ENCODE results near the gene CDC27.

Gene CDC27, protein sequence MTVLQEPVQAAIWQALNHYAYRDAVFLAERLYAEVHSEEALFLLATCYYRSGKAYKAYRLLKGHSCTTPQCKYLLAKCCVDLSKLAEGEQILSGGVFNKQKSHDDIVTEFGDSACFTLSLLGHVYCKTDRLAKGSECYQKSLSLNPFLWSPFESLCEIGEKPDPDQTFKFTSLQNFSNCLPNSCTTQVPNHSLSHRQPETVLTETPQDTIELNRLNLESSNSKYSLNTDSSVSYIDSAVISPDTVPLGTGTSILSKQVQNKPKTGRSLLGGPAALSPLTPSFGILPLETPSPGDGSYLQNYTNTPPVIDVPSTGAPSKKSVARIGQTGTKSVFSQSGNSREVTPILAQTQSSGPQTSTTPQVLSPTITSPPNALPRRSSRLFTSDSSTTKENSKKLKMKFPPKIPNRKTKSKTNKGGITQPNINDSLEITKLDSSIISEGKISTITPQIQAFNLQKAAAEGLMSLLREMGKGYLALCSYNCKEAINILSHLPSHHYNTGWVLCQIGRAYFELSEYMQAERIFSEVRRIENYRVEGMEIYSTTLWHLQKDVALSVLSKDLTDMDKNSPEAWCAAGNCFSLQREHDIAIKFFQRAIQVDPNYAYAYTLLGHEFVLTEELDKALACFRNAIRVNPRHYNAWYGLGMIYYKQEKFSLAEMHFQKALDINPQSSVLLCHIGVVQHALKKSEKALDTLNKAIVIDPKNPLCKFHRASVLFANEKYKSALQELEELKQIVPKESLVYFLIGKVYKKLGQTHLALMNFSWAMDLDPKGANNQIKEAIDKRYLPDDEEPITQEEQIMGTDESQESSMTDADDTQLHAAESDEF

DNA sequence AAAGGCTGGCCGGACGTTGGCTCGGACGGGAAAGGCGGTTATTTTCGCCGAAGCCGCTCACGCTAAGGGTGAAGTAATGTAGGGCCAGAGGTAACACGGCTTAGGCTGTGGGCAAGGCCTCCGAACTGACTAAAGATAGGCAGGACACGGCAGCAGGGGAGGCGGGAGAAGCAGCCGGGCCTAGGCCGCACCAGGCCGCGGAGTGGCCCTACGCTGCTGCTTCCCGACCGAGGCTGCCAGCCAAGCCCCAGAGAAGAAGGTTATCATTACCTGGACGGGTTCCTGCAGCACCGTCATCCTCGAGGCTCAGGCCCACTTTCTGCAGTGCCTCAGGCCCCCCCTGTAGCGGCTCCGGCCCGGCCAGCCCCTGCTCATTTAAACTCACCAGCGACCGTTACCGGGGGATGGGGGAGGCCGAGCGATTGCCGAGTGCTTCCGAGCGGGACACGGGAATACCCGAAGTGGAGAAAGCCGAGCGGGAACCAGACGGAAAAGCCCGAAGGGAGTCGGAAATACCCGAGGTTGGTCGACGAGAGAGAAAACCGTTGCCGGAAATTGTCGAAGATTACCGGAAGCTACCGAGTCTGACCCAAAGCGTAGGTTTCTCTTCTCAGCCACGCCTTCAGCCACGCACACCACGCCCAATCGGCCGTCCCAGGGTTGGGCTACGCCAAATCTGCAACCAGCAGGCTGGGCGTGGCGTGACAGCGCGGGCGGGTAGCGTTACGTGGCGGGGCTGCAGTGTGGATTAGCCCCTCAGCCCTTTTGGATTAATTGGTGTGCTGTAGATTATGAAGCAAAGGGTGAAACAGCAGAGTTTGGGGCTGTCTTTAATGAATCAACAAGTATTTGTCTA lies at the start of gene CDC27:
TSS of gene CDC27 (minus strand) at position 420 of the 856 bp plus-strand sequence. CDS start at position 297, 123 bp downstream.
- TF ChIP-seq, protein P1, sequence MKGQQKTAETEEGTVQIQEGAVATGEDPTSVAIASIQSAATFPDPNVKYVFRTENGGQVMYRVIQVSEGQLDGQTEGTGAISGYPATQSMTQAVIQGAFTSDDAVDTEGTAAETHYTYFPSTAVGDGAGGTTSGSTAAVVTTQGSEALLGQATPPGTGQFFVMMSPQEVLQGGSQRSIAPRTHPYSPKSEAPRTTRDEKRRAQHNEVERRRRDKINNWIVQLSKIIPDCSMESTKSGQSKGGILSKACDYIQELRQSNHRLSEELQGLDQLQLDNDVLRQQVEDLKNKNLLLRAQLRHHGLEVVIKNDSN (IDR thresholded peaks at IDR 0.05), result no peak
- TF ChIP-seq, protein P2, sequence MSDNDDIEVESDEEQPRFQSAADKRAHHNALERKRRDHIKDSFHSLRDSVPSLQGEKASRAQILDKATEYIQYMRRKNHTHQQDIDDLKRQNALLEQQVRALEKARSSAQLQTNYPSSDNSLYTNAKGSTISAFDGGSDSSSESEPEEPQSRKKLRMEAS (IDR thresholded peaks at IDR 0.05), result peak; percentile 68
- TF ChIP-seq NFIC (IDR thresholded peaks at IDR 0.05), result 0 out of 2 replicates have a peak, but pooled peaks have one; percentile 16
- peak; percentile 79 for TF ChIP-seq TAF1 (IDR thresholded peaks at IDR 0.05; ENCODE audit: low read depth)
- peak; percentile 54; the same call in 1 of the 2 replicates for TF ChIP-seq ZBTB7A (IDR thresholded peaks at IDR 0.05; ENCODE audit: low read depth)
- no peak for TF ChIP-seq CREB1 (IDR thresholded peaks at IDR 0.05; ENCODE audit: low read depth)
- TF ChIP-seq, protein P3, sequence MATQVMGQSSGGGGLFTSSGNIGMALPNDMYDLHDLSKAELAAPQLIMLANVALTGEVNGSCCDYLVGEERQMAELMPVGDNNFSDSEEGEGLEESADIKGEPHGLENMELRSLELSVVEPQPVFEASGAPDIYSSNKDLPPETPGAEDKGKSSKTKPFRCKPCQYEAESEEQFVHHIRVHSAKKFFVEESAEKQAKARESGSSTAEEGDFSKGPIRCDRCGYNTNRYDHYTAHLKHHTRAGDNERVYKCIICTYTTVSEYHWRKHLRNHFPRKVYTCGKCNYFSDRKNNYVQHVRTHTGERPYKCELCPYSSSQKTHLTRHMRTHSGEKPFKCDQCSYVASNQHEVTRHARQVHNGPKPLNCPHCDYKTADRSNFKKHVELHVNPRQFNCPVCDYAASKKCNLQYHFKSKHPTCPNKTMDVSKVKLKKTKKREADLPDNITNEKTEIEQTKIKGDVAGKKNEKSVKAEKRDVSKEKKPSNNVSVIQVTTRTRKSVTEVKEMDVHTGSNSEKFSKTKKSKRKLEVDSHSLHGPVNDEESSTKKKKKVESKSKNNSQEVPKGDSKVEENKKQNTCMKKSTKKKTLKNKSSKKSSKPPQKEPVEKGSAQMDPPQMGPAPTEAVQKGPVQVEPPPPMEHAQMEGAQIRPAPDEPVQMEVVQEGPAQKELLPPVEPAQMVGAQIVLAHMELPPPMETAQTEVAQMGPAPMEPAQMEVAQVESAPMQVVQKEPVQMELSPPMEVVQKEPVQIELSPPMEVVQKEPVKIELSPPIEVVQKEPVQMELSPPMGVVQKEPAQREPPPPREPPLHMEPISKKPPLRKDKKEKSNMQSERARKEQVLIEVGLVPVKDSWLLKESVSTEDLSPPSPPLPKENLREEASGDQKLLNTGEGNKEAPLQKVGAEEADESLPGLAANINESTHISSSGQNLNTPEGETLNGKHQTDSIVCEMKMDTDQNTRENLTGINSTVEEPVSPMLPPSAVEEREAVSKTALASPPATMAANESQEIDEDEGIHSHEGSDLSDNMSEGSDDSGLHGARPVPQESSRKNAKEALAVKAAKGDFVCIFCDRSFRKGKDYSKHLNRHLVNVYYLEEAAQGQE (IDR thresholded peaks at IDR 0.05; ENCODE audit: low read depth), result no peak
- peak; percentile 49; the same call in 1 of the 2 replicates for TF ChIP-seq FOXM1 (IDR thresholded peaks at IDR 0.05; ENCODE audit: borderline replicate concordance, low read depth)

GRCh38 chr17:47238321-47239010 lies 49.4 kb upstream of the CDC27 start:
- no peak for TF ChIP-seq YY1 (IDR thresholded peaks at IDR 0.05; ENCODE audit: low read depth)
- no peak for TF ChIP-seq CEBPB (IDR thresholded peaks at IDR 0.05)
- TF ChIP-seq NFIC (IDR thresholded peaks at IDR 0.05), result no peak

DNA sequence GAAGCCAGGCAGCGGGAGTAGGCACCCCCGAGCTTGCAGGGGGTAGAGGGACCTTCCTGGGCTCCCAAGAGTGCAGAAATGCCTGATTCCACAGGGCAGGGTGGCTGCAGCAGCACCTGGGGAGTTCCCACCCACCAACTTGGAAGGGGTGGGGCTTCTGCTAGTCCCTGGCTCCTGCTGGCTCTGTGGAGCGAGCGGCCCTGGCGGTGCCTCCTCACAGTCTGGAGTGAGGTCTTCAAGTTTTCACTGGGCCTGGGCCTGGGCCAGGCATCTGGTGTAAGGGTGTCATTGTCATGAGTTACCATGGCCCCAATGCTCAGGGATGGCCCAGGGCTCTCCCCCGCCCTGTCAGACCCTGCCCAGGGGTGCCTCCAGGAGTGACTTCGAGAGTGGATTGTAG lies 48.7 kb upstream of the CDC27 start:
- TF ChIP-seq, protein P2 (IDR thresholded peaks at IDR 0.05), result no peak
- TF ChIP-seq EGR1 (IDR thresholded peaks at IDR 0.05) (no peak), NFIC (IDR thresholded peaks at IDR 0.05) (no peak), CEBPB (IDR thresholded peaks at IDR 0.05) (no peak), RAD21 (IDR thresholded peaks at IDR 0.05; ENCODE audit: low read depth) (no peak), TCF12 (IDR thresholded peaks at IDR 0.05; ENCODE audit: low read depth) (no peak), EP300 (IDR thresholded peaks at IDR 0.05; ENCODE audit: borderline replicate concordance) (no peak), YY1 (IDR thresholded peaks at IDR 0.05; ENCODE audit: low read depth) (no peak), TAF1 (IDR thresholded peaks at IDR 0.05; ENCODE audit: low read depth) (no peak), TEAD4 (IDR thresholded peaks at IDR 0.05) (no peak), CREB1 (IDR thresholded peaks at IDR 0.05; ENCODE audit: low read depth) (no peak), ZBTB7A (IDR thresholded peaks at IDR 0.05; ENCODE audit: low read depth) (no peak), FOXM1 (IDR thresholded peaks at IDR 0.05; ENCODE audit: borderline replicate concordance, low read depth) (no peak)
- TF ChIP-seq, protein P3 (IDR thresholded peaks at IDR 0.05; ENCODE audit: low read depth), result no peak
- TF ChIP-seq, protein P1 (IDR thresholded peaks at IDR 0.05), result no peak

- TF ChIP-seq, protein P3 (IDR thresholded peaks at IDR 0.05; ENCODE audit: low read depth), result no peak
- no peak for TF ChIP-seq TCF12 (IDR thresholded peaks at IDR 0.05; ENCODE audit: low read depth)
- TF ChIP-seq, protein P1 (IDR thresholded peaks at IDR 0.05), result no peak
- no peak for TF ChIP-seq YY1 (IDR thresholded peaks at IDR 0.05; ENCODE audit: low read depth)
- TF ChIP-seq CEBPB (IDR thresholded peaks at IDR 0.05), result no peak
- no peak for TF ChIP-seq NFIC (IDR thresholded peaks at IDR 0.05)
- no peak for TF ChIP-seq EGR1 (IDR thresholded peaks at IDR 0.05)
- TF ChIP-seq FOXM1 (IDR thresholded peaks at IDR 0.05; ENCODE audit: borderline replicate concordance, low read depth), result no peak
- TF ChIP-seq, protein P2 (IDR thresholded peaks at IDR 0.05), result no peak
- TF ChIP-seq ZBTB7A (IDR thresholded peaks at IDR 0.05; ENCODE audit: low read depth), result no peak
- no peak for TF ChIP-seq CREB1 (IDR thresholded peaks at IDR 0.05; ENCODE audit: low read depth)
- no peak for TF ChIP-seq TEAD4 (IDR thresholded peaks at IDR 0.05)
- no peak for TF ChIP-seq EP300 (IDR thresholded peaks at IDR 0.05; ENCODE audit: borderline replicate concordance)
- TF ChIP-seq TAF1 (IDR thresholded peaks at IDR 0.05; ENCODE audit: low read depth), result no peak
- TF ChIP-seq RAD21 (IDR thresholded peaks at IDR 0.05; ENCODE audit: low read depth), result no peak
Observed at GRCh38 chr17:47235923-47236322, 46.8 kb upstream of the CDC27 start.

Data from Ishikawa (cell line).